Lung (tissue), 12 donors: Measurements from ENCODE around the gene SYNDIG1L. TPM values are rescaled to one million over a fixed set of nuclear protein-coding genes. Genes with fewer than 3 reads are reported as not detected.
"Not testable (repeated sequence)": the region's sequence is repeated elsewhere in the genome, so short reads cannot be mapped to it uniquely, and the experiment has no call there.

Experiments used
- ATAC-seq: fragments of 200-7000 bp; cut with Tn5 transposase; one replicate; pipeline ENCODE4 v1.9.1; 2020; ENCODE audit warnings: moderate number of reproducible peaks; ENCODE audit not compliant: insufficient read depth, low FRiP score
- DNase-seq, 3 donors: peaks; one replicate each; pipeline ENCODE4 v3.0.0-alpha.2; 2013 to 2017
- H3K27ac ChIP-seq, 2 donors: one replicate each; pipeline ENCODE4 v1.5.1; 2013; ENCODE audit warnings: mild to moderate bottlenecking in 2 of 2, moderate library complexity in 2 of 2, control low read depth in 1 of 2, inconsistent platforms in 1 of 2, low read depth in 1 of 2, low read length in 1 of 2
- H3K27me3 ChIP-seq, 3 donors: one replicate each; pipeline ENCODE4 v1.5.1; 2013; ENCODE audit warnings: low read length in 2 of 3; ENCODE audit not compliant: control insufficient read depth in 3 of 3, insufficient read depth in 3 of 3
- H3K36me3 ChIP-seq, 4 donors: one replicate each; pipeline ENCODE4 v1.5.1; 2013; ENCODE audit warnings: low read length in 4 of 4, mild to moderate bottlenecking in 1 of 4, moderate library complexity in 1 of 4; ENCODE audit not compliant: control insufficient read depth in 4 of 4, insufficient read depth in 4 of 4
- H3K4me1 ChIP-seq, 5 donors: one replicate each; pipeline ENCODE4 v1.5.1; 2013; ENCODE audit warnings: low read length in 5 of 5, mild to moderate bottlenecking in 2 of 5, moderate library complexity in 1 of 5; ENCODE audit not compliant: control insufficient read depth in 5 of 5, insufficient read depth in 5 of 5
- H3K4me3 ChIP-seq: one replicate; pipeline ENCODE4 v1.5.1; 2013; ENCODE audit warnings: mild to moderate bottlenecking, control low read depth, moderate library complexity
- H3K9ac ChIP-seq, 2 donors: one replicate each; pipeline ENCODE4 v1.5.1; 2013; ENCODE audit warnings: low read length in 2 of 2, control low read depth in 1 of 2; ENCODE audit not compliant: insufficient read depth in 1 of 2
- H3K9me3 ChIP-seq, 4 donors: one replicate each; pipeline ENCODE4 v1.5.1; 2013; ENCODE audit warnings: low read length in 3 of 4, mild to moderate bottlenecking in 1 of 4, moderate library complexity in 1 of 4; ENCODE audit not compliant: control insufficient read depth in 4 of 4, insufficient read depth in 3 of 4
- WGBS, 2 donors: extraction: QIAGEN DNeasy Blood & Tissue Kit; methylation state at CpG; one replicate each; pipeline ENCODE4 v1.1.7; 2013; 5-methylcytosine and 5-hydroxymethylcytosine counted together
- polyA plus RNA-seq, 2 donors: library from polyadenylated mRNA; stranded (reverse); fragments of 200-250 nt; gene quantifications; one replicate each; pipeline ENCODE4 v1.2.1, GENCODE V29; 2013
- total RNA-seq, 2 donors: library from RNA; depleted of rRNA in 1 of 2; stranded (reverse); fragments of >200 nt in 1 of 2; gene quantifications; one replicate each; pipeline ENCODE4 v1.2.1, GENCODE V29; 2014 to 2021
- TF ChIP-seq, protein P1 (sequence below): IDR thresholded peaks from 2 replicates; pipeline ENCODE4 v1.5.1; 2012; ENCODE audit warnings: mild to moderate bottlenecking; ENCODE audit errors: control extremely low read depth, extremely low read depth
- donor health status: control.
- donor health status: control.
- donor health status: Bipolar disorder and iron deficiency.
- donor health status: healthy.
- donor health status: DM: yes; HTN: yes; CAD: no.

The SYNDIG1L gene
- total and polyA plus RNA-seq, 4 donors = 0.39 to 1.2 (median 0.94) TPM

DNA sequence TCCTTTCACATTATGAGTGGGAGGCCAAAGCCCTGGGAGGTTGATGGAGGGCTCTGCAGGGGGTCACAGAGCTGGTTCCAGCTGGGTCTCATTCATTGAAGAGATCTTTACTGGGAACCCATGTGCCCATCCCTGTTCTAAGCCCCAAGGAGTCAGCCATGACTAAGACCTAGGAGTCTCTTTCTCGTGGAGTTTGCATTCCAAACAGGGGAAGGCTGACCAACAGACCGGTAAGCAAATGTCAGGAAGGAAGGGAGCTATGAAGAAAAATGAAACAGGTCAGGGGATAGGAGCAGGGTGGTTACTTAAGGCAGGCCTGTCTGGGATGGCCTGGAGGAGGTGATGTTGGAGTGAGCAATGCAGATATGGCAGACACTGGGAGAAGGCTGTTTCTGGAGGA, 31.5 kb downstream of the SYNDIG1L start:
- H3K9me3 ChIP-seq = no peaks in the 10 kb centered on the region
- H3K27ac ChIP-seq = no peak overlapping the region
- DNase-seq = no peak
- H3K4me3 ChIP-seq = no peak overlapping the region
- no peak overlapping the region for H3K9ac ChIP-seq
- peaks cover 0 to 11% (median 7%) of the 10 kb centered on the region in 3 donors for H3K27me3 ChIP-seq
- no peaks in the 10 kb centered on the region for H3K4me1 ChIP-seq
- TF ChIP-seq, protein P1, sequence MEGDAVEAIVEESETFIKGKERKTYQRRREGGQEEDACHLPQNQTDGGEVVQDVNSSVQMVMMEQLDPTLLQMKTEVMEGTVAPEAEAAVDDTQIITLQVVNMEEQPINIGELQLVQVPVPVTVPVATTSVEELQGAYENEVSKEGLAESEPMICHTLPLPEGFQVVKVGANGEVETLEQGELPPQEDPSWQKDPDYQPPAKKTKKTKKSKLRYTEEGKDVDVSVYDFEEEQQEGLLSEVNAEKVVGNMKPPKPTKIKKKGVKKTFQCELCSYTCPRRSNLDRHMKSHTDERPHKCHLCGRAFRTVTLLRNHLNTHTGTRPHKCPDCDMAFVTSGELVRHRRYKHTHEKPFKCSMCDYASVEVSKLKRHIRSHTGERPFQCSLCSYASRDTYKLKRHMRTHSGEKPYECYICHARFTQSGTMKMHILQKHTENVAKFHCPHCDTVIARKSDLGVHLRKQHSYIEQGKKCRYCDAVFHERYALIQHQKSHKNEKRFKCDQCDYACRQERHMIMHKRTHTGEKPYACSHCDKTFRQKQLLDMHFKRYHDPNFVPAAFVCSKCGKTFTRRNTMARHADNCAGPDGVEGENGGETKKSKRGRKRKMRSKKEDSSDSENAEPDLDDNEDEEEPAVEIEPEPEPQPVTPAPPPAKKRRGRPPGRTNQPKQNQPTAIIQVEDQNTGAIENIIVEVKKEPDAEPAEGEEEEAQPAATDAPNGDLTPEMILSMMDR = no peak
- WGBS, 2 donors = 52 to 69% methylated on average over 2 of the region's 2 CpGs
- no peaks in the 10 kb centered on the region for H3K36me3 ChIP-seq
- ATAC-seq = no peak

DNA sequence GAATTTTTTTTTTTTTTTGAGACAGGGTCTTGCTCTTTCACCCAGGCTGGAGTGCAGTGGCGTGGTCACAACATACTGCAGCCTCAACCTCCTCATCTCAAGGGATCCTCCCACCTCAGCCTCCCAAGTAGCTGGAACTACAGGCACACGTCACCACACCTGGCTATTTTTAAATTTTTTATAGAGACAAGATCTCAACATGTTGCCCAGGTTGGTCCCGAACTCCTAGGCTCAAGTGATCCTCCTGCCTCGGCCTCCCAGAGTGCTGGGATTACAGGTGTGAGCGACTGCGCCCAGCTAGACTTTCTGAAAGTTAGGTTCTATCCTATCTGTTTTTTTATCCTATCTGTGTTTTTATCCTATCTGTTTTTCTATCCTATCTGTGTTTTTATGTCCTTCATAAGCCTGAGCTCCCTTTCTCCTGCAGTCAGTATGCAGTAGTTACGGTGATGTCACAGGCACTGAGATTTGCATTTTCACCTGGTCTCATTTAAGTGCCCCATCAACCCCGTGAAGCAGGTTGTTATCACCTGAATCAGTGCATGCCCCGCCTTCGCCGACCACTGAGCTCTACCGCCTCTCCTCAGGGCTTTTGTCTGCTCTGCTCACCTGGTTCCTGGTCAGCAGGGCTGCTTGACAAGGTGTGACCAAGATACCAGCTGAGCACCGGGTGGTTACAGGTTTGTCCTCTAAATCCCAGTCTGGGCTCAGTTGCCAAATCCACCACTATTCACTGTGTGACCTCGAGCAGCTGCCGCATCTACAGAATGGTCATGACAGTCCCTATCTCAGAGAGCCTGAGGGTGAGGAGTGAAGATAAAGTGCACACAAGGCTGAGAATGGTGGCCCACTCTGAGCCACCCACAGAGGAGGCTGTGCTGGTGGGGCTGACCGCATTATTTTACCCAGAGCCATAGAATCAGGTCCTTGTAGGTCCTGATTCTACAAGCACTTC, 33.1 kb downstream of the SYNDIG1L start:
- H3K36me3 ChIP-seq = no peaks in the 10 kb centered on the region
- 79 to 88% methylated on average over 16 of the region's 16 CpGs for WGBS, 2 donors
- H3K4me3 ChIP-seq = no peak overlapping the region
- TF ChIP-seq, protein P1 = no peak
- no peaks in the 10 kb centered on the region for H3K4me1 ChIP-seq
- H3K27me3 ChIP-seq = peaks cover 0 to 7% (median 1%) of the 10 kb centered on the region in 3 donors
- no peak overlapping the region for H3K9ac ChIP-seq
- DNase-seq = no peak
- H3K9me3 ChIP-seq = no peaks in the 10 kb centered on the region
- no peak for ATAC-seq
- no peak overlapping the region for H3K27ac ChIP-seq

DNA sequence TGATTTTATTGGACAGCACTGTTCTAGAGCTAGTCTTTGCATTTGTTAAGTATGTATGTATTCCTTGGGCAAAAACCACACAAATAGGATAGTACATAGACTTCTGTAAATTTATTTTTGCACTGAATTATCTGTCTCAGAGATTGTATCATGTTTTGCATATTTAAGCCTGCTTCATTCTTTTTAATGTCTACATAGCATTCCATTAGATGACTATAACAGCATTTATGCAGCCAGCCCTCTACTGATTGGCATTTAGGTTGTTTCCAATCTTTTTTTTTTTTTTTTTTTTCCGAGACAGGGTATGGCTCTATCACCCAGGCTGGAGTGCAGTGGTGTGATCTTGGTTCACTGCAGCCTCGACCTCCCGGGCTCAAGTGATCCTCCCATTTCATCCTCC, 34.5 kb downstream of the SYNDIG1L start:
- Histone ChIP-seq H3K4me3 (no peak overlapping the region), H3K27me3 (peaks cover 0 to 7% (median 0%) of the 10 kb centered on the region in 3 donors), H3K36me3 (no peaks in the 10 kb centered on the region), H3K27ac (no peak overlapping the region), H3K4me1 (no peaks in the 10 kb centered on the region), H3K9me3 (no peaks in the 10 kb centered on the region), H3K9ac (no peak overlapping the region)
- 81 to 100% methylated on average over 3 of the region's 3 CpGs for WGBS, 2 donors
- DNase-seq (no peak), ATAC-seq (no peak)
- TF ChIP-seq, protein P1 = no peak

DNA sequence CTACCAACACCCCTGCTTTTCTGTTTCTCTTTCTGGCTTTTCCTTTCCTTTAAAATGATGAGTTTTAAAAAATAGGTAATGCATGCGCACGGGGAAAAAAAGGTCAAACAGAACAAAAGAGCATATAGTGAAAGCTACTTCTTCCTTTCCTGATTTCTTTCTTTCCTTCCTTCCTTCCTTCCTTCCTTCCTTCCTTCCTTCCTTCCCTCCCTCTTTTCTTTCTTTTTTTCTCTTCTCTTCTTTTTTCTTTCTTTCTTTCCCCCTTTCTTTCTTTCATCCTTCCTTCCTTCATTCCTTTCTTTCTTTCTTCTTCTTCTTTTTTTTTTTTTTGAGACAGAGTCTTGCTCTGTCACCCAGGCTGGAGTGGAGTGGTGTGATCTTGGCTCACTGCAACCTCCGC, 35.5 kb downstream of the SYNDIG1L start:
- not testable (repeated sequence) for ATAC-seq, H3K27me3 ChIP-seq, H3K27ac ChIP-seq, H3K4me1 ChIP-seq, H3K9ac ChIP-seq, H3K4me3 ChIP-seq, H3K36me3 ChIP-seq, DNase-seq, H3K9me3 ChIP-seq
- 87 to 90% methylated on average over 3 of the region's 3 CpGs for WGBS, 2 donors
